AG08395 (cell line): ENCODE results near the gene SREBF1.
A peak's percentile ranks its signal among the peaks of the same experiment; 100 is the strongest.

Source experiments
- DNase-seq: peaks from one replicate; pipeline ENCODE4 v3.0.0; 2012; ENCODE audit warnings: mixed read lengths, low spot score

Gene SREBF1

GRCh38 chr17:17841601-17842025 is 4.8 kb upstream of the SREBF1 start:
- no peak for DNase-seq

- DNase-seq, result peak; percentile 38
Observed at GRCh38 chr17:17840751-17841591, 4.2 kb upstream of the SREBF1 start.

GRCh38 chr17:17839791-17840707 is 3.3 kb upstream of the SREBF1 start:
- DNase-seq, result peak; percentile 93

GRCh38 chr17:17837966-17838962 is 1.5 kb upstream of the SREBF1 start:
- peak; percentile 19 for DNase-seq

GRCh38 chr17:17837380-17837821 is 615 bp upstream of the SREBF1 start:
- peak; percentile 74 for DNase-seq

GRCh38 chr17:17836250-17836817 is 452 bp downstream of the SREBF1 start:
- DNase-seq, result peak; percentile 97

GRCh38 chr17:17835415-17836249 is 1.2 kb downstream of the SREBF1 start:
- DNase-seq, result no peak

GRCh38 chr17:17834974-17835373 is 1.8 kb downstream of the SREBF1 start:
- no peak for DNase-seq

- no peak for DNase-seq
Observed at GRCh38 chr17:17833658-17834357, 3.0 kb downstream of the SREBF1 start.

- DNase-seq, result no peak
Observed at GRCh38 chr17:17832032-17832363, 4.8 kb downstream of the SREBF1 start.

- no peak for DNase-seq
Observed at GRCh38 chr17:17831208-17832031, 5.4 kb downstream of the SREBF1 start.

GRCh38 chr17:17830740-17831207 is 6.0 kb downstream of the SREBF1 start:
- no peak for DNase-seq

GRCh38 chr17:17830269-17830567 is 6.6 kb downstream of the SREBF1 start:
- no peak for DNase-seq

- no peak for DNase-seq
Observed at GRCh38 chr17:17827826-17828621, 8.8 kb downstream of the SREBF1 start.

GRCh38 chr17:17826942-17827785 is 9.6 kb downstream of the SREBF1 start:
- DNase-seq, result no peak

- DNase-seq, result no peak
Observed at GRCh38 chr17:17826342-17826713, 10.5 kb downstream of the SREBF1 start.
